SK-N-SH treated with all-trans-retinoic acid at 6 μM for 48 hours (cell line): ENCODE results near the gene SERINC3.

Experiments used
- CREB5 ChIP-seq: fragments of 250-450 bp; sonication (Bioruptor Pico); IDR thresholded peaks from 2 replicates; pipeline ENCODE4 v1.5.1; 2020; ENCODE audit warnings: low read depth, mild to moderate bottlenecking, moderate library complexity
- ISL1 ChIP-seq: fragments of 250-450 bp; sonication (Bioruptor Pico); IDR thresholded peaks from 2 replicates; pipeline ENCODE4 v2.1.2; 2022; ENCODE audit warnings: mild to moderate bottlenecking, moderate library complexity
- PATZ1 ChIP-seq: fragments of 250-450 bp; sonication (Bioruptor Pico); IDR thresholded peaks from 2 replicates; pipeline ENCODE4 v1.8.0; 2020; ENCODE audit warnings: mild to moderate bottlenecking, moderate library complexity, borderline replicate concordance
- PPARA ChIP-seq: fragments of 250-450 bp; sonication (Bioruptor Pico); IDR thresholded peaks from 2 replicates; pipeline ENCODE4 v1.5.0; 2020; ENCODE audit warnings: mild to moderate bottlenecking, borderline replicate concordance
- RARB ChIP-seq: fragments of 250-450 bp; sonication (Bioruptor Pico); IDR thresholded peaks from 2 replicates; pipeline ENCODE4 v1.8.0; 2021; ENCODE audit warnings: mild to moderate bottlenecking, moderate library complexity

GRCh38 chr20:44527716-44528199 is 5.9 kb upstream of the SERINC3 start:
- TF ChIP-seq PATZ1 (CRISPR knock-in tag) (no peak), RARB (CRISPR knock-in tag) (no peak), CREB5 (CRISPR knock-in tag) (no peak), PPARA (CRISPR knock-in tag) (no peak), ISL1 (CRISPR knock-in tag) (no peak)
